ENCODE data around the gene TBK1. TPM values are rescaled to one million over a fixed set of nuclear protein-coding genes. Genes with fewer than 3 reads are reported as not detected.

TBK1 gene
- polyA plus RNA-seq, 4 donors = 12.3 to 27.1 (median 22.9) TPM

GRCh38 chr12:64457466-64457865, 5.5 kb downstream of the TBK1 start:
- FAIRE-seq (no peak), DNase-seq (no peak)
- H3K9me3 ChIP-seq (ENCODE audit: control insufficient read depth in 2 of 2, insufficient read depth in 1 of 2, low read depth in 1 of 2, low read length in 1 of 2) = no peaks in the 10 kb centered on the region
- no peaks in the 10 kb centered on the region for H3K27me3 ChIP-seq (ENCODE audit: control insufficient read depth in 3 of 3, insufficient read depth in 3 of 3, low read length in 3 of 3)
- no peak overlapping the region for H3K4me3 ChIP-seq (ENCODE audit: low read depth in 1 of 3, low read length in 3 of 3)
- peak overlapping the region in 2 of 3 donors; percentile 4 to 5 for H3K27ac ChIP-seq (ENCODE audit: low read depth in 1 of 3, low read length in 2 of 3)
- peaks cover 0 to 9% (median 0%) of the 10 kb centered on the region in 3 donors for H3K4me1 ChIP-seq (ENCODE audit: control insufficient read depth in 3 of 3, insufficient read depth in 2 of 3, low read depth in 1 of 3, low read length in 2 of 3)
- 75 to 91% (median 83%) methylated on average over 3 of the region's 3 CpGs for whole genome bisulfite sequencing, 3 donors
- peaks cover 0 to 10% (median 4%) of the 10 kb centered on the region in 3 donors for H3K36me3 ChIP-seq (ENCODE audit: control insufficient read depth in 3 of 3, insufficient read depth in 2 of 3, low read depth in 1 of 3, low read length in 3 of 3)

GRCh38 chr12:64457923-64458322, 6.0 kb downstream of the TBK1 start:
- FAIRE-seq (no peak), DNase-seq (no peak)
- Histone ChIP-seq H3K27me3 (ENCODE audit: control insufficient read depth in 3 of 3, insufficient read depth in 3 of 3, low read length in 3 of 3) (no peaks in the 10 kb centered on the region), H3K9me3 (ENCODE audit: control insufficient read depth in 2 of 2, insufficient read depth in 1 of 2, low read depth in 1 of 2, low read length in 1 of 2) (no peaks in the 10 kb centered on the region), H3K4me1 (ENCODE audit: control insufficient read depth in 3 of 3, insufficient read depth in 2 of 3, low read depth in 1 of 3, low read length in 2 of 3) (peaks cover 0 to 9% (median 0%) of the 10 kb centered on the region in 3 donors), H3K27ac (ENCODE audit: low read depth in 1 of 3, low read length in 2 of 3) (no peak overlapping the region), H3K36me3 (ENCODE audit: control insufficient read depth in 3 of 3, insufficient read depth in 2 of 3, low read depth in 1 of 3, low read length in 3 of 3) (peaks cover 0 to 11% (median 4%) of the 10 kb centered on the region in 3 donors), H3K4me3 (ENCODE audit: low read depth in 1 of 3, low read length in 3 of 3) (no peak overlapping the region)
- 80 to 85% (median 83%) methylated on average over 4 of the region's 4 CpGs for WGBS, 3 donors

- no peaks in the 10 kb centered on the region for H3K4me1 ChIP-seq (ENCODE audit: control insufficient read depth in 3 of 3, insufficient read depth in 2 of 3, low read depth in 1 of 3, low read length in 2 of 3)
- DNase-seq = peak; percentile 36 to 50
- H3K27me3 ChIP-seq (ENCODE audit: control insufficient read depth in 3 of 3, insufficient read depth in 3 of 3, low read length in 3 of 3) = no peaks in the 10 kb centered on the region
- peaks cover 0 to 19% (median 4%) of the 10 kb centered on the region in 3 donors for H3K36me3 ChIP-seq (ENCODE audit: control insufficient read depth in 3 of 3, insufficient read depth in 2 of 3, low read depth in 1 of 3, low read length in 3 of 3)
- no peak for FAIRE-seq
- peak overlapping the region in 1 of 3 donors; percentile 25 for H3K4me3 ChIP-seq (ENCODE audit: low read depth in 1 of 3, low read length in 3 of 3)
- peak overlapping the region; percentile 6 to 72 (median 25) for H3K27ac ChIP-seq (ENCODE audit: low read depth in 1 of 3, low read length in 2 of 3)
- no peaks in the 10 kb centered on the region for H3K9me3 ChIP-seq (ENCODE audit: control insufficient read depth in 2 of 2, insufficient read depth in 1 of 2, low read depth in 1 of 2, low read length in 1 of 2)
- WGBS, 3 donors = 2 to 9% (median 6%) methylated on average over 3 of the region's 3 CpGs
These were observed 7.5 kb downstream of the TBK1 start for GRCh38 chr12:64459394-64459891.

GRCh38 chr12:64461634-64462414, 9.9 kb downstream of the TBK1 start:
- Histone ChIP-seq H3K27me3 (ENCODE audit: control insufficient read depth in 3 of 3, insufficient read depth in 3 of 3, low read length in 3 of 3) (no peaks in the 10 kb centered on the region), H3K4me1 (ENCODE audit: control insufficient read depth in 3 of 3, insufficient read depth in 2 of 3, low read depth in 1 of 3, low read length in 2 of 3) (no peaks in the 10 kb centered on the region), H3K9me3 (ENCODE audit: control insufficient read depth in 2 of 2, insufficient read depth in 1 of 2, low read depth in 1 of 2, low read length in 1 of 2) (no peaks in the 10 kb centered on the region), H3K36me3 (ENCODE audit: control insufficient read depth in 3 of 3, insufficient read depth in 2 of 3, low read depth in 1 of 3, low read length in 3 of 3) (peaks cover 0 to 21% (median 7%) of the 10 kb centered on the region in 3 donors), H3K27ac (ENCODE audit: low read depth in 1 of 3, low read length in 2 of 3) (no peak overlapping the region), H3K4me3 (ENCODE audit: low read depth in 1 of 3, low read length in 3 of 3) (no peak overlapping the region)
- no peak for FAIRE-seq
- DNase-seq = no peak
- 83 to 88% (median 86%) methylated on average over 2 of the region's 2 CpGs for WGBS, 3 donors

GRCh38 chr12:64466178-64466577, 14.3 kb downstream of the TBK1 start:
- Histone ChIP-seq H3K27ac (ENCODE audit: low read depth in 1 of 3, low read length in 2 of 3) (no peak overlapping the region), H3K4me3 (ENCODE audit: low read depth in 1 of 3, low read length in 3 of 3) (no peak overlapping the region), H3K9me3 (ENCODE audit: control insufficient read depth in 2 of 2, insufficient read depth in 1 of 2, low read depth in 1 of 2, low read length in 1 of 2) (no peaks in the 10 kb centered on the region), H3K4me1 (ENCODE audit: control insufficient read depth in 3 of 3, insufficient read depth in 2 of 3, low read depth in 1 of 3, low read length in 2 of 3) (no peaks in the 10 kb centered on the region), H3K36me3 (ENCODE audit: control insufficient read depth in 3 of 3, insufficient read depth in 2 of 3, low read depth in 1 of 3, low read length in 3 of 3) (peaks cover 0 to 38% (median 11%) of the 10 kb centered on the region in 3 donors), H3K27me3 (ENCODE audit: control insufficient read depth in 3 of 3, insufficient read depth in 3 of 3, low read length in 3 of 3) (no peaks in the 10 kb centered on the region)
- no peak for DNase-seq
- FAIRE-seq = no peak

GRCh38 chr12:64468966-64469365, 17.0 kb downstream of the TBK1 start:
- DNase-seq (no peak), FAIRE-seq (no peak)
- no peaks in the 10 kb centered on the region for H3K4me1 ChIP-seq (ENCODE audit: control insufficient read depth in 3 of 3, insufficient read depth in 2 of 3, low read depth in 1 of 3, low read length in 2 of 3)
- no peak overlapping the region for H3K4me3 ChIP-seq (ENCODE audit: low read depth in 1 of 3, low read length in 3 of 3)
- no peaks in the 10 kb centered on the region for H3K27me3 ChIP-seq (ENCODE audit: control insufficient read depth in 3 of 3, insufficient read depth in 3 of 3, low read length in 3 of 3)
- H3K36me3 ChIP-seq (ENCODE audit: control insufficient read depth in 3 of 3, insufficient read depth in 2 of 3, low read depth in 1 of 3, low read length in 3 of 3) = peaks cover 10 to 35% (median 10%) of the 10 kb centered on the region in 3 donors
- WGBS, 3 donors = 70 to 87% (median 72%) methylated on average over 5 of the region's 5 CpGs
- H3K9me3 ChIP-seq (ENCODE audit: control insufficient read depth in 2 of 2, insufficient read depth in 1 of 2, low read depth in 1 of 2, low read length in 1 of 2) = no peaks in the 10 kb centered on the region
- H3K27ac ChIP-seq (ENCODE audit: low read depth in 1 of 3, low read length in 2 of 3) = no peak overlapping the region

GRCh38 chr12:64469455-64470142, 17.7 kb downstream of the TBK1 start:
- H3K27me3 ChIP-seq (ENCODE audit: control insufficient read depth in 3 of 3, insufficient read depth in 3 of 3, low read length in 3 of 3) = no peaks in the 10 kb centered on the region
- DNase-seq (no peak), FAIRE-seq (no peak)
- 83 to 95% (median 92%) methylated on average over 2 of the region's 2 CpGs for WGBS, 3 donors
- H3K4me1 ChIP-seq (ENCODE audit: control insufficient read depth in 3 of 3, insufficient read depth in 2 of 3, low read depth in 1 of 3, low read length in 2 of 3) = no peaks in the 10 kb centered on the region
- H3K36me3 ChIP-seq (ENCODE audit: control insufficient read depth in 3 of 3, insufficient read depth in 2 of 3, low read depth in 1 of 3, low read length in 3 of 3) = peaks cover 8 to 35% (median 10%) of the 10 kb centered on the region in 3 donors
- no peaks in the 10 kb centered on the region for H3K9me3 ChIP-seq (ENCODE audit: control insufficient read depth in 2 of 2, insufficient read depth in 1 of 2, low read depth in 1 of 2, low read length in 1 of 2)
- H3K27ac ChIP-seq (ENCODE audit: low read depth in 1 of 3, low read length in 2 of 3) = no peak overlapping the region
- no peak overlapping the region for H3K4me3 ChIP-seq (ENCODE audit: low read depth in 1 of 3, low read length in 3 of 3)

- peaks cover 14 to 34% (median 15%) of the 10 kb centered on the region in 3 donors for H3K36me3 ChIP-seq (ENCODE audit: control insufficient read depth in 3 of 3, insufficient read depth in 2 of 3, low read depth in 1 of 3, low read length in 3 of 3)
- H3K9me3 ChIP-seq (ENCODE audit: control insufficient read depth in 2 of 2, insufficient read depth in 1 of 2, low read depth in 1 of 2, low read length in 1 of 2) = peaks cover 0 to 1% of the 10 kb centered on the region in 2 donors
- no peak overlapping the region for H3K4me3 ChIP-seq (ENCODE audit: low read depth in 1 of 3, low read length in 3 of 3)
- H3K4me1 ChIP-seq (ENCODE audit: control insufficient read depth in 3 of 3, insufficient read depth in 2 of 3, low read depth in 1 of 3, low read length in 2 of 3) = no peaks in the 10 kb centered on the region
- DNase-seq = no peak
- no peaks in the 10 kb centered on the region for H3K27me3 ChIP-seq (ENCODE audit: control insufficient read depth in 3 of 3, insufficient read depth in 3 of 3, low read length in 3 of 3)
- no peak overlapping the region for H3K27ac ChIP-seq (ENCODE audit: low read depth in 1 of 3, low read length in 2 of 3)
- peak; percentile 33 for FAIRE-seq
- WGBS, 3 donors = 91 to 97% (median 96%) methylated on average over 2 of the region's 2 CpGs
These were observed 18.6 kb downstream of the TBK1 start for GRCh38 chr12:64470495-64470894.

All from small intestine (tissue), 7 donors.